Ovary (tissue), 3 donors: ENCODE results near the gene FBXL15.

Source experiments
- CTCF ChIP-seq, 3 donors: fragments of 450-650 bp in 2 of 3; fragments of 200-600 bp in 1 of 3; IDR thresholded peaks; one replicate each; pipeline versions ENCODE4 v1.5.1 to v1.8.0; 2016 to 2022; ENCODE audit warnings: antibody characterized with exemption in 3 of 3, mild to moderate bottlenecking in 1 of 3
- POLR2A ChIP-seq: fragments of 450-650 bp; IDR thresholded peaks from one replicate; pipeline ENCODE4 v1.6.1; 2017; ENCODE audit warnings: antibody characterized with exemption, mild to moderate bottlenecking, moderate library complexity
- donor health status: DM: no; HTN: no; CAD: no.

- TF ChIP-seq CTCF (IDR thresholded peaks at IDR 0.05) (no peak), POLR2A (no peak)
Measured at GRCh38 chr10:102376901-102377300, 43.7 kb upstream of the FBXL15 start.
